Natural killer cell (primary cell): ENCODE data around the gene MIA. TPM values are rescaled to one million over a fixed set of nuclear protein-coding genes. Genes with fewer than 3 reads are reported as not detected.

ENCODE experiments used
- ATAC-seq, 3 donors: fragments of 150-1000 bp in 2 of 3; fragments of 200-7000 bp in 1 of 3; cut with Tn5 transposase; 1 replicate in 1 of 3; 2 replicates in 2 of 3; pipeline ENCODE4 v1.10.0; 2021; ENCODE audit warnings: mild to moderate bottlenecking in 2 of 3, moderate library complexity in 2 of 3
- DNase-seq, 2 donors: peaks; one replicate each; pipeline versions ENCODE4 v3.0.0 to v3.0.0-alpha.2; 2013 to 2021; ENCODE audit warnings: mixed read lengths in 1 of 2
- H3K27ac ChIP-seq: one replicate; pipeline ENCODE4 v1.5.1; 2013; ENCODE audit warnings: mild to moderate bottlenecking, low read length
- H3K27me3 ChIP-seq: one replicate; pipeline ENCODE4 v1.6.1; 2013; ENCODE audit warnings: low read length; ENCODE audit not compliant: control insufficient read depth, insufficient read depth
- H3K36me3 ChIP-seq: one replicate; pipeline ENCODE4 v1.6.1; 2013; ENCODE audit warnings: low read length; ENCODE audit not compliant: control insufficient read depth, insufficient read depth
- H3K4me1 ChIP-seq: one replicate; pipeline ENCODE4 v1.6.1; 2013; ENCODE audit warnings: low read length; ENCODE audit not compliant: control insufficient read depth, insufficient read depth
- H3K4me3 ChIP-seq: one replicate; pipeline ENCODE4 v1.5.1; 2013; ENCODE audit warnings: low read length
- H3K9me3 ChIP-seq: one replicate; pipeline ENCODE4 v1.6.1; 2013; ENCODE audit warnings: low read length; ENCODE audit not compliant: control insufficient read depth, insufficient read depth
- H3K27ac Mint-ChIP-seq, 2 donors: one replicate each; pipeline ENCODE4 v1.8.0; 2022; ENCODE audit warnings: mild to moderate bottlenecking in 2 of 2, mixed read lengths in 2 of 2, moderate library complexity in 1 of 2
- H3K27me3 Mint-ChIP-seq, 2 donors: one replicate each; pipeline ENCODE4 v1.8.0; 2022; ENCODE audit warnings: low read depth in 2 of 2, mixed read lengths in 2 of 2
- H3K36me3 Mint-ChIP-seq: one replicate; pipeline ENCODE4 v1.8.0; 2022; ENCODE audit warnings: mixed read lengths
- H3K4me1 Mint-ChIP-seq, 2 donors: one replicate each; pipeline ENCODE4 v1.8.0; 2022; ENCODE audit warnings: mixed read lengths in 2 of 2
- H3K4me3 Mint-ChIP-seq: one replicate; pipeline ENCODE4 v1.8.0; 2022; ENCODE audit warnings: mild to moderate bottlenecking, moderate library complexity, mixed read lengths
- H3K9me3 Mint-ChIP-seq, 2 donors: one replicate each; pipeline ENCODE4 v1.8.0; 2022; ENCODE audit warnings: mixed read lengths in 2 of 2
- WGBS: methylation state at CpG from one replicate; pipeline ENCODE4 v1.1.7; 2013; ENCODE audit warnings: missing lambda C conversion rate; ENCODE audit not compliant: insufficient coverage; 5-methylcytosine and 5-hydroxymethylcytosine counted together
- intact Hi-C: fragments of 100-400 bp; cut with micrococcal nuclease; formaldehyde crosslinking; loops from one replicate; pipeline ENCODE4 v1.14.2; 2022
- total RNA-seq, 4 donors: library from RNA; stranded (reverse); fragments of 120-200 nt in 1 of 4; gene quantifications; one replicate each; pipeline versions ENCODE4 v1.2.3 to v1.2.4, GENCODE V29; 2013 to 2022
- TF ChIP-seq, protein P1 (sequence below): fragments of 200-600 bp; IDR thresholded peaks from one replicate; pipeline ENCODE4 v1.8.0; 2022; ENCODE audit warnings: antibody characterized with exemption

Gene MIA
- total RNA-seq, 3 donors from 2014 or later (not counting 1 experiment from before 2014, with no cell fraction given) = not detected

DNA sequence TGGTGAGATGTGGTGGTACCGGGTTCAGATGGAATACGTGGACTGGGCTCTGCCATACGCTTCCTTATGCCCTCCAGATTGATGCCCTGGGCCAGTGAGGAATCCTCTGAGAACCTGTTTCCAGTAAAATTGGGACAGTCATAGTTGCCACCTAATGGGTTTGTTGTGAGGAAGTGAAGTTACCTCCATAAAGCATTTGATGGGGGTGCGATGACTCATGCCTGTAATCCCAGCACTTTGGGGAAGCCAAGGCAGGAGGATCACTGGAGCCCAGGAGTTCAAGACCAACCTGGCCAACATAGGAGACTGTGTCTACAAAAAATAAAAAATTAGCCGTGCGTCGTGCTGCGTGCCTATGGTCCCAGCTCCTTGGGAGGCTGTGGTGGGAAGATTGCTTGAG, 19.5 kb upstream of the MIA start:
- H3K9me3 ChIP-seq = no peaks in the 10 kb centered on the region
- no peak for ATAC-seq
- H3K4me1 ChIP-seq = peaks cover 61% of the 10 kb centered on the region
- Mint-ChIP-seq H3K27ac (peak overlapping the region; percentile 49 to 74), H3K9me3 (no peaks in the 10 kb centered on the region), H3K27me3 (no peaks in the 10 kb centered on the region), H3K4me1 (peaks cover 46% of the 10 kb centered on the region in 2 donors), H3K36me3 (peaks cover 15% of the 10 kb centered on the region), H3K4me3 (no peak overlapping the region)
- DNase-seq = no peak
- TF ChIP-seq, protein P1, sequence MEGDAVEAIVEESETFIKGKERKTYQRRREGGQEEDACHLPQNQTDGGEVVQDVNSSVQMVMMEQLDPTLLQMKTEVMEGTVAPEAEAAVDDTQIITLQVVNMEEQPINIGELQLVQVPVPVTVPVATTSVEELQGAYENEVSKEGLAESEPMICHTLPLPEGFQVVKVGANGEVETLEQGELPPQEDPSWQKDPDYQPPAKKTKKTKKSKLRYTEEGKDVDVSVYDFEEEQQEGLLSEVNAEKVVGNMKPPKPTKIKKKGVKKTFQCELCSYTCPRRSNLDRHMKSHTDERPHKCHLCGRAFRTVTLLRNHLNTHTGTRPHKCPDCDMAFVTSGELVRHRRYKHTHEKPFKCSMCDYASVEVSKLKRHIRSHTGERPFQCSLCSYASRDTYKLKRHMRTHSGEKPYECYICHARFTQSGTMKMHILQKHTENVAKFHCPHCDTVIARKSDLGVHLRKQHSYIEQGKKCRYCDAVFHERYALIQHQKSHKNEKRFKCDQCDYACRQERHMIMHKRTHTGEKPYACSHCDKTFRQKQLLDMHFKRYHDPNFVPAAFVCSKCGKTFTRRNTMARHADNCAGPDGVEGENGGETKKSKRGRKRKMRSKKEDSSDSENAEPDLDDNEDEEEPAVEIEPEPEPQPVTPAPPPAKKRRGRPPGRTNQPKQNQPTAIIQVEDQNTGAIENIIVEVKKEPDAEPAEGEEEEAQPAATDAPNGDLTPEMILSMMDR = no peak
- intact Hi-C loops = no loop called here
- H3K36me3 ChIP-seq = peaks cover 32% of the 10 kb centered on the region
- WGBS = 93% methylated on average over 8 of the region's 8 CpGs
- H3K4me3 ChIP-seq = no peak overlapping the region
- H3K27ac ChIP-seq = no peak overlapping the region
- no peaks in the 10 kb centered on the region for H3K27me3 ChIP-seq

DNA sequence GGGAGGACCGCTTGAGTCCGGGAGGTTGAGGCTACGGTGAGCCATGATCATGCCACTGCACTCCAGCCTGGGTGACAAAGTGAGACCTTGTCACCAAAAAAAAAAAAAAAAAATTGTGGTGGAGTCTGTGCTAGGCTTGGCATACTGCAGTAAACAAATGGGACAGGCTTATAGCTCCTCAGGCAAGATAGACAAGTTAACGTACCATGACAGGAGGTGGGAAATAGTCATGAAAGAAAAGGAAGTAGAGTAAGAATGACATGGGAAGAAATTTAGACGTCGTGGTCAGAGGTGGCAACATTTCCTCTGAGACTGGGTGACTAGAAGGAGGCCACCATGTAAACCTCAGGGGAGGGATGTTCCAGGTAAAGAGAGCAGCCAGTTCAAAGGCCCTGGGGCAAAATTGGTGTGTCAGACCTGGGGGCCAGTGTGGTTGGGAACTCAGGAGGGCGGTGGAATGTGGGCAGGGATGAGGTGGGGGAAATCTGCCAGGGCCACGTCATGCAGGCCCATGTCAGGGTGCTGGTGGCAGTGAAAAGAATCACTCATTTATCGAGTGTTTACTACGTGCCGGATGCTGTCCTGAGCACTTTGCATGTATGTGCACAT, 18.7 kb upstream of the MIA start:
- H3K4me3 ChIP-seq = no peak overlapping the region
- peaks cover 17% of the 10 kb centered on the region for H3K36me3 Mint-ChIP-seq
- ATAC-seq = peak in 1 of 3 donors; percentile 26
- H3K9me3 ChIP-seq = no peaks in the 10 kb centered on the region
- peaks cover 39% of the 10 kb centered on the region for H3K36me3 ChIP-seq
- no peak overlapping the region for H3K27ac ChIP-seq
- peak overlapping the region; percentile 44 to 56 for H3K27ac Mint-ChIP-seq
- TF ChIP-seq, protein P1 = no peak
- WGBS = 65% methylated on average over 10 of the region's 11 CpGs
- H3K27me3 ChIP-seq = no peaks in the 10 kb centered on the region
- peak in 1 of 2 donors; percentile 62 for DNase-seq
- no peaks in the 10 kb centered on the region for H3K27me3 Mint-ChIP-seq
- H3K4me3 Mint-ChIP-seq = no peak overlapping the region
- H3K4me1 Mint-ChIP-seq = peaks cover 39% of the 10 kb centered on the region in 2 donors
- intact Hi-C loops = no loop called here
- H3K9me3 Mint-ChIP-seq = no peaks in the 10 kb centered on the region
- H3K4me1 ChIP-seq = peaks cover 57% of the 10 kb centered on the region

DNA sequence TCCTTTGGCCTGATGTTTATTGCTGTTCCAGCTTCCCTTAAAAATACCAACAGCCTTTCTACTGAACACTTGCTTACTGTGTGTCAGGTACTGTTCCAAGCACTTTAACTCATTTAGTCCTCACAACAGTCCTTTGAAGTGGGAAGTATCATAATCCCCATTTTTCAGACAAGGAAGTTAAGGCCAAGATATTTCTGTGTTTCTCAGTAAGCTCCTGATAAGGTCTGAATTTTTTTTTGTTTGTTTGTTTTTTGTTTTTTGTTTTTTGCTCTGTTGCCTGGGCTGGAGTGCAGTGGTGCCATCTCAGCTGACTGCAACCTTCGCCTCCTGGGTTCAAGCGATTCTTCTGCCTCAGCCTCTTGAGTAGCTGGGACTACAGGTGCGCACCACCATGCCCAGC, 16.8 kb upstream of the MIA start:
- H3K4me3 Mint-ChIP-seq = no peak overlapping the region
- no peaks in the 10 kb centered on the region for H3K9me3 ChIP-seq
- TF ChIP-seq, protein P1 = no peak
- H3K36me3 ChIP-seq = peaks cover 58% of the 10 kb centered on the region
- DNase-seq = no peak
- no peaks in the 10 kb centered on the region for H3K9me3 Mint-ChIP-seq
- H3K27ac ChIP-seq = no peak overlapping the region
- H3K4me1 Mint-ChIP-seq = peaks cover 27 to 32% of the 10 kb centered on the region in 2 donors
- peaks cover 18% of the 10 kb centered on the region for H3K36me3 Mint-ChIP-seq
- H3K27me3 Mint-ChIP-seq = no peaks in the 10 kb centered on the region
- no peak overlapping the region for H3K4me3 ChIP-seq
- no peak for ATAC-seq
- intact Hi-C loops = no loop called here
- 98% methylated on average over 3 of the region's 3 CpGs for WGBS
- H3K27ac Mint-ChIP-seq = peak overlapping the region in 1 of 2 donors; percentile 31
- no peaks in the 10 kb centered on the region for H3K27me3 ChIP-seq
- H3K4me1 ChIP-seq = peaks cover 39% of the 10 kb centered on the region

DNA sequence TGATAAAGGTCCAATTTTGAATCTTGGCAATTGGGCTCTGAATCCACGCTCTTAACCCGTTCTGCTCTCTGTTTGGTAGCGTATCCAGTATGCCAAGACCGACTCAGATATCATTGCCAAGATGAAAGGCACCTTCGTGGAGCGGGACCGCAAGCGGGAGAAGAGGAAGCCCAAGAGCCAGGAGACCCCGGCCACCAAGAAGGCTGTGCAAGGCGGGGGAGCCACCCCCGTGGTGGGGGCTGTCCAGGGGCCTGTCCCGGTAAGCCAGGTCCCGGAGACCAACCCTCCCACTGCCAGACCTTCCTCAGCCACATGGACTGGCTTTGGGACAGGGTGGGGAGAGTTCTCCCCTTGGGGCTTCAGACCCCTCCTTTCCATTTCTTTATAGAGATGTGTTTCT, 16.0 kb upstream of the MIA start:
- H3K4me1 Mint-ChIP-seq = peaks cover 31 to 37% of the 10 kb centered on the region in 2 donors
- Histone ChIP-seq H3K27ac (no peak overlapping the region), H3K4me1 (peaks cover 32% of the 10 kb centered on the region), H3K9me3 (no peaks in the 10 kb centered on the region), H3K4me3 (no peak overlapping the region), H3K27me3 (no peaks in the 10 kb centered on the region), H3K36me3 (peaks cover 67% of the 10 kb centered on the region)
- over 99% methylated on average over 9 of the region's 13 CpGs for WGBS
- H3K27me3 Mint-ChIP-seq = no peaks in the 10 kb centered on the region
- H3K9me3 Mint-ChIP-seq = no peaks in the 10 kb centered on the region
- TF ChIP-seq, protein P1 = no peak
- H3K27ac Mint-ChIP-seq = no peak overlapping the region
- no peak overlapping the region for H3K4me3 Mint-ChIP-seq
- DNase-seq (no peak), ATAC-seq (no peak)
- intact Hi-C loops = no loop called here
- H3K36me3 Mint-ChIP-seq = peaks cover 27% of the 10 kb centered on the region
